HCT116 (cell line): ENCODE data around the gene HARBI1.

Experiments used
- CTCF ChIP-seq, 3 experiments: fragments of 200-600 bp in 1 of 3; sonication (generic) in 1 of 3; IDR thresholded peaks in 2 of 3; conservative IDR thresholded peaks in 1 of 3; 2 replicates each; pipeline ENCODE4 v1.5.1; 2012 to 2017; ENCODE audit warnings: low read depth in 2 of 3, low read length in 2 of 3, antibody characterized with exemption in 1 of 3, borderline replicate concordance in 1 of 3, control low read depth in 1 of 3, mild to moderate bottlenecking in 1 of 3, mixed read lengths in 1 of 3, mixed run types in 1 of 3, moderate library complexity in 1 of 3; ENCODE audit not compliant: insufficient read depth in 1 of 3
- EZH2 ChIP-seq: fragments of 200-600 bp; sonication (generic); IDR thresholded peaks from 2 replicates; pipeline ENCODE4 v1.6.1; 2017; ENCODE audit warnings: antibody characterized with exemption, mixed run types
- FOSL1 ChIP-seq: IDR thresholded peaks from 2 replicates; pipeline ENCODE4 v1.6.1; 2012; ENCODE audit warnings: low read depth
- POLR2AphosphoS5 ChIP-seq: IDR thresholded peaks from 2 replicates; pipeline ENCODE4 v1.6.1; 2011; ENCODE audit warnings: mild to moderate bottlenecking, low read depth, low read length, moderate library complexity
- RAD21 ChIP-seq: IDR thresholded peaks from 2 replicates; pipeline ENCODE4 v1.6.1; 2012; ENCODE audit warnings: low read depth, mild to moderate bottlenecking
- REST ChIP-seq: IDR thresholded peaks from 2 replicates; pipeline ENCODE4 v1.6.1; 2012; ENCODE audit warnings: low read depth
- SIN3A ChIP-seq: IDR thresholded peaks from 2 replicates; pipeline ENCODE4 v1.6.1; 2012; ENCODE audit warnings: low read depth
- ZFX ChIP-seq: fragments of 450-650 bp; IDR thresholded peaks from 2 replicates; pipeline ENCODE4 v1.6.1; 2017
- ZNF274 ChIP-seq: fragments of 200-500 bp; sonication (Bioruptor generic); IDR thresholded peaks from 2 replicates; pipeline ENCODE4 v1.6.1; 2014; ENCODE audit warnings: mild to moderate bottlenecking, low read depth, low read length, inconsistent platforms

DNA sequence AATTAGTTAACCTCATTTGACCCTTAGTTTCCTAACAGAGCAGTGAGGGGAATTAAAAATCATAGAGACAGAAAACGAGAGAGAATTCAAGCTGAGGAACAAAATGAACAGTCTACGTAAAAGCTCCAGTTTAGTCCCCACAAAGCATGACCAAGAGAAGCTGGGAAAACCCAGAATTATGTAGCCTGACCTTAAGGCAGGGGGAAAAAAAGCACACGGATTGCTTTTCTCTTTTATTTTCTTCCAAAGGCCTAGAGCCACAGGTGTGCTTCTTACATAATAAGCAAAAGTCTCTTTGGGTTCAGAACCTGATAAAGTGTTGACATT lies 22.7 kb downstream of the HARBI1 start:
- TF ChIP-seq FOSL1, result no peak
- TF ChIP-seq SIN3A, result no peak
- TF ChIP-seq REST, result no peak
- no peak for TF ChIP-seq ZFX
- TF ChIP-seq CTCF (IDR thresholded peaks at IDR 0.05 in 2 of 3, conservative IDR thresholded peaks at IDR 0.05 in 1 of 3; ENCODE audit: borderline replicate concordance in 1 of 3, insufficient read depth in 1 of 3, low read depth in 2 of 3, low read length in 2 of 3), result no peak
- no peak for TF ChIP-seq POLR2AphosphoS5
- no peak for TF ChIP-seq RAD21
- no peak for TF ChIP-seq EZH2
- no peak for TF ChIP-seq ZNF274
